CD14-positive monocyte (primary cell): ENCODE data around the gene TAF4. TPM values are rescaled to one million over a fixed set of nuclear protein-coding genes. Genes with fewer than 3 reads are reported as not detected.

Source experiments
- DNase-seq, 3 donors: peaks; one replicate each; pipeline ENCODE4 v3.0.0-alpha.2; 2011 to 2022
- H2AFZ ChIP-seq: 2 replicates; pipeline ENCODE4 v1.6.0; 2012; ENCODE audit warnings: mild to moderate bottlenecking, low read depth, low read length, inconsistent platforms; ENCODE audit not compliant: insufficient read depth, poor library complexity, severe bottlenecking
- H3K27ac ChIP-seq, 2 donors: 1 replicate in 1 of 2; 2 replicates in 1 of 2; pipeline ENCODE4 v1.5.1; 2012 to 2013; ENCODE audit warnings: low read length in 2 of 2, control low read depth in 1 of 2, inconsistent platforms in 1 of 2, low read depth in 1 of 2, mild to moderate bottlenecking in 1 of 2
- H3K27me3 ChIP-seq, 2 donors: one replicate each; pipeline versions ENCODE4 v1.6.0 to v1.6.1; 2011 to 2013; ENCODE audit warnings: low read length in 2 of 2; ENCODE audit not compliant: control insufficient read depth in 2 of 2, insufficient read depth in 2 of 2
- H3K36me3 ChIP-seq, 2 donors: replicated peaks in 1 of 2; 1 replicate in 1 of 2; 2 replicates in 1 of 2; pipeline versions ENCODE4 v1.5.1 to v1.6.1; 2012 to 2013; ENCODE audit warnings: low read length in 2 of 2, control low read depth in 1 of 2, inconsistent platforms in 1 of 2, mild to moderate bottlenecking in 1 of 2; ENCODE audit not compliant: insufficient read depth in 2 of 2, control insufficient read depth in 1 of 2
- H3K4me1 ChIP-seq, 2 donors: 1 replicate in 1 of 2; 2 replicates in 1 of 2; pipeline versions ENCODE4 v1.5.1 to v1.6.1; 2012 to 2013; ENCODE audit warnings: low read length in 2 of 2, control low read depth in 1 of 2, inconsistent platforms in 1 of 2, mild to moderate bottlenecking in 1 of 2, moderate library complexity in 1 of 2; ENCODE audit not compliant: insufficient read depth in 2 of 2, control insufficient read depth in 1 of 2
- H3K4me2 ChIP-seq: replicated peaks from 2 replicates; pipeline ENCODE3; 2012; ENCODE audit warnings: low read length, moderate library complexity, mild to moderate bottlenecking; ENCODE audit not compliant: poor library complexity, severe bottlenecking; ENCODE audit errors: extremely low read depth
- H3K4me3 ChIP-seq, 3 experiments: fragments of 200-600 bp in 1 of 3; sonication (generic) in 1 of 3; replicated peaks in 1 of 3; 1 replicate in 2 of 3; 2 replicates in 1 of 3; pipeline ENCODE4 v1.5.1; 2011 to 2013; ENCODE audit warnings: low read length in 3 of 3, mild to moderate bottlenecking in 3 of 3, control low read depth in 2 of 3, low read depth in 2 of 3, inconsistent platforms in 1 of 3, moderate library complexity in 1 of 3
- H3K79me2 ChIP-seq: 2 replicates; pipeline ENCODE4 v1.6.0; 2012; ENCODE audit warnings: mild to moderate bottlenecking, control low read depth, inconsistent platforms, low read length, moderate library complexity; ENCODE audit not compliant: insufficient read depth
- H3K9ac ChIP-seq: 2 replicates; pipeline ENCODE4 v1.6.0; 2017; ENCODE audit warnings: low read length, mild to moderate bottlenecking; ENCODE audit not compliant: insufficient read depth, poor library complexity, severe bottlenecking
- H3K9me3 ChIP-seq, 2 donors: replicated peaks in 1 of 2; 1 replicate in 1 of 2; 2 replicates in 1 of 2; pipeline versions ENCODE4 v1.5.1 to v1.6.1; 2012 to 2013; ENCODE audit warnings: low read length in 2 of 2, control low read depth in 1 of 2; ENCODE audit not compliant: control insufficient read depth in 1 of 2, insufficient read depth in 1 of 2
- H4K20me1 ChIP-seq: 2 replicates; pipeline ENCODE4 v1.6.0; 2012; ENCODE audit warnings: mild to moderate bottlenecking, low read length, control low read depth, moderate library complexity; ENCODE audit not compliant: insufficient read depth
- H3K27ac Mint-ChIP-seq, 7 donors: one replicate each; pipeline ENCODE4 v1.8.0; 2020; ENCODE audit warnings: mild to moderate bottlenecking in 7 of 7, mixed read lengths in 7 of 7, moderate library complexity in 6 of 7, inconsistent platforms in 2 of 7
- H3K27me3 Mint-ChIP-seq, 3 donors: one replicate each; pipeline ENCODE4 v1.8.0; 2021 to 2022; ENCODE audit warnings: low read depth in 3 of 3, mild to moderate bottlenecking in 3 of 3, mixed read lengths in 3 of 3, moderate library complexity in 3 of 3, inconsistent platforms in 1 of 3
- H3K36me3 Mint-ChIP-seq, 2 donors: one replicate each; pipeline ENCODE4 v1.8.0; 2020; ENCODE audit warnings: mixed read lengths in 2 of 2, inconsistent platforms in 1 of 2, mild to moderate bottlenecking in 1 of 2
- H3K4me1 Mint-ChIP-seq: one replicate; pipeline ENCODE4 v1.8.0; 2020; ENCODE audit warnings: mild to moderate bottlenecking, mixed read lengths
- H3K4me3 Mint-ChIP-seq, 2 donors: one replicate each; pipeline ENCODE4 v1.8.0; 2020; ENCODE audit warnings: mild to moderate bottlenecking in 2 of 2, mixed read lengths in 2 of 2, moderate library complexity in 1 of 2
- H3K9me3 Mint-ChIP-seq, 7 donors: one replicate each; pipeline ENCODE4 v1.8.0; 2020 to 2022; ENCODE audit warnings: mixed read lengths in 7 of 7, mild to moderate bottlenecking in 6 of 7, moderate library complexity in 6 of 7, inconsistent platforms in 2 of 7
- CTCF ChIP-seq: fragments of 200-600 bp; IDR thresholded peaks from one replicate; pipeline ENCODE4 v1.8.0; 2022; ENCODE audit warnings: antibody characterized with exemption, mild to moderate bottlenecking
- WGBS: methylation state at CpG from one replicate; pipeline ENCODE4 v1.1.5; 2013; ENCODE audit warnings: missing lambda C conversion rate; ENCODE audit not compliant: insufficient coverage; 5-methylcytosine and 5-hydroxymethylcytosine counted together
- intact Hi-C, 2 donors: fragments of 100-400 bp; cut with micrococcal nuclease; formaldehyde crosslinking; loops; one replicate each; pipeline versions ENCODE4 v1.15.0 to v1.15.1; 2023
- polyA plus RNA-seq, 3 donors: library from polyadenylated mRNA; depleted of rRNA in 1 of 3; unstranded in 2 of 3; stranded (reverse) in 1 of 3; fragments of 300-500 nt in 2 of 3; fragments of >200 nt in 1 of 3; fragmentation: Illumina TruSeq in 2 of 3; gene quantifications; 1 replicate in 2 of 3; 2 replicates in 1 of 3; pipeline ENCODE4 v1.2.3, GENCODE V29; 2012 to 2021

Gene TAF4
- polyA plus RNA-seq, 3 donors = 0.48 to 14.9 (median 0.99) TPM

DNA sequence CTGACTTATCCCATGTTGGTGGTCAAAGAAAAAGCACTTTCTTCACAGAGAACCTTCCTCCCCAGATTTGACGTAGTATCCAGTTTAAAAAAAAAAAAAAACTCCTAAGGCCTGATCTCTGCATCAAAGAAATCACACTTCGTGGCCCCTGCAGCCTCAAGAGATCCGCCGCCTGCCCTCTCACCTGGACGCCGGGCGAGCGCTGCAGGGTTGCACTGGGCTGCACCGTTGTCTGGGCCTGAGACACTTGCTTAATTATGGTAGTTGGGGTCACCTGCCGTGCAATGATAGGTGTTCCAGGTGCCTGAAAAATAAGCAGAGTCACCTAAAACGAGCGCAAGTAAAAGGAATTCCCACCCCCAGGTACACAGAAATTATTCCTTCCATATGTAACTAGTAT is 53.0 kb downstream of the TAF4 start:
- Mint-ChIP-seq H3K4me1 (peaks cover 14% of the 10 kb centered on the region), H3K4me3 (no peak overlapping the region), H3K36me3 (peaks cover 48 to 69% of the 10 kb centered on the region in 2 donors), H3K27me3 (no peaks in the 10 kb centered on the region), H3K27ac (no peak overlapping the region), H3K9me3 (peaks cover 0 to 1% (median 0%) of the 10 kb centered on the region in 7 donors)
- DNase-seq = no peak
- TF ChIP-seq CTCF = no peak
- intact Hi-C loops = loop anchor here in 1 of 2 donors (5.0 kb wide), 1 partner anchor 145 kb away; no protein-coding TSS in a partner anchor
- H3K27ac ChIP-seq = no peak overlapping the region
- H3K36me3 ChIP-seq = peaks cover 52 to 71% of the 10 kb centered on the region in 2 donors
- H4K20me1 ChIP-seq = peaks cover 36% of the 10 kb centered on the region
- peaks cover 21% of the 10 kb centered on the region for H3K79me2 ChIP-seq
- H3K9me3 ChIP-seq = no peaks in the 10 kb centered on the region
- H3K9ac ChIP-seq = no peak overlapping the region
- WGBS = 100% methylated on average over 2 of the region's 12 CpGs
- H3K4me3 ChIP-seq = no peak overlapping the region
- H2AFZ ChIP-seq = no peak overlapping the region
- no peak overlapping the region for H3K4me2 ChIP-seq
- H3K27me3 ChIP-seq = no peaks in the 10 kb centered on the region
- H3K4me1 ChIP-seq = peaks cover 0 to 9% of the 10 kb centered on the region in 2 donors

DNA sequence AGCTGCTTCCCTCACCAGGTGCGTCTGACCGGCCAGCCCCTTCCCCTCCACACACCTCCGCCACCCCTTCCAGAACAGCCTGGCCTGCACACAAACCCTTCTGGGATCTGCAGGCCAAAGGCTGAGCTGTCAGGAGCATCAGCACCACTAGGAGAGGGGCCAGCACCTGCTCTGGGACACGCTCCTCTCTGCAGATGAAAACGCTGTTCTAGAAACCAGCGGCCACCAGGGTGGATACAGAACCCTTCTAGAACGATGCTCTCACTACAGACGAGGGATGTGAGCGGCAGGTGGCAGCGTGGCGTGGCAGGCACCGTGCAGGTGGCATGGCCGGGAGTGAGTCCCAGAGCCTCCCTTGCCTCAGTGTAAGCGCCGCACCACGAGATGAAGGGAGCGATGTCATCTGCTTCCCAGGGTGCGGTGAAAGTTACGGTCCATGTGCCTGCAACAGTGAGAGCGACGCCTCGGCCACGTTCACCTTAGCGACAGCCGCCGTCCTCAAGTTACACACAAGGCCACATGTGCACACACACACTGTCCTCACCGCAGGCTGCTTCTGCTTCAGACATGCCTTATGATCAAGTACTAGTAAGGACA is 53.6 kb downstream of the TAF4 start:
- Histone ChIP-seq H2AFZ (no peak overlapping the region), H4K20me1 (peaks cover 34% of the 10 kb centered on the region), H3K27ac (no peak overlapping the region), H3K4me3 (no peak overlapping the region), H3K36me3 (peaks cover 58 to 77% of the 10 kb centered on the region in 2 donors), H3K79me2 (peaks cover 18% of the 10 kb centered on the region), H3K27me3 (no peaks in the 10 kb centered on the region), H3K9ac (no peak overlapping the region), H3K9me3 (no peaks in the 10 kb centered on the region), H3K4me1 (peaks cover 0 to 9% of the 10 kb centered on the region in 2 donors), H3K4me2 (no peak overlapping the region)
- peaks cover 0 to 1% (median 0%) of the 10 kb centered on the region in 7 donors for H3K9me3 Mint-ChIP-seq
- no peak for TF ChIP-seq CTCF
- H3K4me3 Mint-ChIP-seq = no peak overlapping the region
- no peak for DNase-seq
- intact Hi-C loops = loop anchor here (2.0 to 5.0 kb wide), 2 partner anchors 145 kb away; no protein-coding TSS in a partner anchor
- peaks cover 14% of the 10 kb centered on the region for H3K4me1 Mint-ChIP-seq
- 98% methylated on average over 14 of the region's 27 CpGs for WGBS
- H3K27me3 Mint-ChIP-seq = peaks cover 0 to 2% (median 0%) of the 10 kb centered on the region in 3 donors
- H3K36me3 Mint-ChIP-seq = peaks cover 54 to 75% of the 10 kb centered on the region in 2 donors
- no peak overlapping the region for H3K27ac Mint-ChIP-seq
